ENCODE measurements around the gene RPAP2.
"Not testable (repeated sequence)": the region's sequence is repeated elsewhere in the genome, so short reads cannot be mapped to it uniquely, and the experiment has no call there.

RPAP2 gene

DNA sequence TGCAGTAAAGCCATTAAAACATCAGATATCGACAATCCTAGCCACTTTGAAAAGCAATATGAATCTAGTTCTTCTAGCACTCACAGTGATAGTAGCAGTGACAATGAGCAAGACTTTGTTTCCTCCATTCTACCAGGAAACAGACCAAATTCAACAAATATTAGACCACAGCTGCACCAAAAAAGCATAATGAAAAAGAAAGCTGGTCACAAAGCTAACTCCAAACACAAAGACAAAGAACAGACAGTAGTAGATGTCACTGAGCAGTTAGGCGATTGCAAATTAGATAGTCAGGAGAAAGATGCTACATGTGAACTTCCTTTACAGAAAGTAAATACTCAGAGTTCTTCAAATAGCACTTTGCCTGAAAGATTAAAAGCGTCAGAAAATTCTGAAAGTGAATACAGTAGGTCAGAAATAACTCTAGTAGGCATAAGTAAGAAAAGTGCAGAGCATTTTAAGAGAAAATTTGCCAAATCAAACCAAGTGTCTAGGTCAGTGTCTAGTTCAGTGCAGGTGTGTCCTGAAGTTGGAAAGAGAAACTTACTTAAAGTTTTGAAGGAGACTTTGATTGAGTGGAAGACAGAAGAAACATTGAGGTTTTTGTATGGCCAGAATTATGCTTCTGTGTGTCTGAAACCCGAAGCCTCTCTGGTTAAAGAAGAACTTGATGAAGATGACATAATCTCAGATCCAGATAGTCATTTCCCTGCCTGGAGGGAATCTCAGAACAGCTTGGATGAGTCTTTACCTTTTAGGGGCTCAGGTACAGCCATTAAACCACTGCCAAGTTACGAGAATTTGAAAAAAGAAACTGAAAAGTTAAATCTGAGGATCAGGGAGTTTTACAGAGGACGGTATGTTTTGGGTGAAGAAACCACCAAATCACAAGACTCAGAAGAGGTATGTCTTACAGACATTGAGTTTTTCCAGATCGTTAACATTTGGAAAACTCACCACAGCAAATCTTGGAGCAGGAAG lies 24.9 kb downstream of the RPAP2 start:
- DNase-seq: no peak

DNA sequence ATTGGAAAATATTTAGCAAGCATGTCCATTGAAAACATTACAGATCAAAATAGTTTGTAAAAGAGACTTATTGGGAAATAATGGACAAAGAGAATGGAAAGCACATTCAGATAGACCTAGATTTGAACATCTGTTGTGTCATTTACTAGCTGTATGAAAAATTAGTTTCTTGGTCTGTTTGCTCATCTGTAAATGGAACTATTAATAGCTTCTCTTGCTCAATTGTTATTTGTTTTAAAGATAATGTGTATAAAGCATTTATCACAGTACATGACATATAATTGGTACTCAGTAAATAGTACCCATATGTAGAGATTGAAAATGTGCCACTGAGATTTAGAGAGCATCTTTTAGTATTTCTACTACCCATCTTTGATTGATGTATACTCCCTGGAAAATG lies 25.9 kb downstream of the RPAP2 start:
- no peak for DNase-seq

DNA sequence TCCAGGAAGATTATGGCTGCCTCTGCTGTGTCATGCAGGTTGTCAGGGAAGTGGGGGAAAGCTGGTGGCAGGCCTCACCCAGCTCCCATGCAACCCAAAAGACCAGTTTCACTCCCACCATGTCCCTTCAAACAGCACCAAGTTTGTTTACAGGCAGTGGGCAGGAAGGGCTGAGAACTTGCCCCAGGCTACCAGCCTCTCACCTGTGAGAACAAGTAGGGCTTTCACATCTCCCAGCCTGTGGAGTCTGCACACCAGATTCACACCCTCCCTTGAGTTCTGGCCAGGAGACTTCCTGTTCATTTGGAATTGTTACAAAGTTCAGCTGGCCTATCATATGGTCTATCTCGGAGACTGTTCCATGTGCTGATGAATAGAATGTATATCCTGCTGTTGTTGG lies 27.8 kb downstream of the RPAP2 start:
- no peak for DNase-seq

DNA sequence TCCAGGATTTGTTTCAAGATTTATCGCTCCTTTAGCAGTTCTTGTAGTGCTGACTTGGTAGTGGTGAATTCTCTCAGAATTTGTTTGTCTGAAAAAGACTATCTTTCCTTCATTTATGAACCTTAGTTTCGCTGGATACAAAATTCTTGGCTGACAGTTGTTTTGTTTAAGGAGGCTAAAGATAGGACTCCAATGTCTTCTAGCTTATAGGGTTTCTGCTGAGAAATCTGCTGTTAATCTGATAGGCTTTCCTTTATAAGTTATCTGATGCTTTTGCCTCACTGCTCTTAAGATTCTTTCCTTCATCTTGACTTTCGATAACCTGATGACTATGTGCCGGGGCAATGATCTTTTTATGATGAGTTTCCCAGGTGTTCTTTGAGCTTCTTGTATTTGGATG lies 28.9 kb downstream of the RPAP2 start:
- DNase-seq: no peak

DNA sequence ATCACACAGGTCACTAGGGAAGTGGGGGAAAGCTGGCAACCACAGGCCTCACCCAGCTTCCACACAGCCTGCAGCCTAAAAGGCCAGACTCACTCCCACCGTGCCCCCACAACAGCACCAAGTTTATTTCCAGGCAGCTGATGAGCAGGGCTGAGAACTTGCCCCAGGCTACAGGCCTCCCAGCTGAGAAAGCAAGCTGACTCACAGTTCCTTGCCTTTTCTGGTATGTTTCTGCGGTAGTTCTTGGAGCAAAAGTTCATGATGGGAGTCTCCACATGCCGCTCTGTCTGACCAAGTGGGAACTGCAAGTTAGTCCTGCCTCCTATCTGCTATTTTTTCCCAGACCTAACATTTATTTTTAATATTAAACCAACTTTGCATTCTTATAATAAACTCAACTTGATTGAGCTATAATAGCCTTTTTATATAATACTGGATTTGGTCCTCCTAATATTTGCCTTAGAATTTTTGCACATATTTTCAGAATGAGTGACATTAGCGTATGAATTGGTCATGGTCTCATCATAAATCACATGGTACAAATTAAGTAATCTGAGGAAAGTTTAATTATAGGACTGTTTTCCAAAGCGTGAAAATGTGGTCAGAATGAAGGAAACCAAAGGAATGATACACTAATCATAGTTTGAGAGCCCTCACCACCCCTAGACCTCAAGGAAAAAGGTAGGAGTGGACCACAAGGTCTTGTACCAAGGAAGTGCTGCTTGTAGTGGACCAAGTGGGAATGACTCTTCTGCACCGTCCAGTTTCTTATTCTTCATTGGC lies 30.7 kb downstream of the RPAP2 start:
- DNase-seq: no peak

DNA sequence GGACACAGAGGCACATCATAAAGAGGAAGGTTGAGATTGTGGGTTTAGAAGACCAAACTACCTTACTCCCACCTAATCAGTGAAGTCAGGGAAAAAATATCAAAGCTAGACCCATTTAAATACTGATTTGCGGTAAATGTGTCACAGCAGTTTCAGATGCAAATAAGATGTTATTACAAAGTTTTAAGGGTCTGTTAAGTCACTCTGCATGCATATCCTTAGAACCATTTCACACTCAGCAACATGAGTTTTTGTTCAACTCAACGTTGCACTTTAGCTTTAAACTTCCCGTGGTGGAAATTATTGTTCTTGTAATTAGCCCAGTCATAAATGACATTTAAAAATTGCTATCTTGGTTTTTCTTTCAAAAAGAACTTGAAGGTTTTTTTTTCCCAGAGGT lies 34.8 kb downstream of the RPAP2 start:
- no peak for DNase-seq

DNA sequence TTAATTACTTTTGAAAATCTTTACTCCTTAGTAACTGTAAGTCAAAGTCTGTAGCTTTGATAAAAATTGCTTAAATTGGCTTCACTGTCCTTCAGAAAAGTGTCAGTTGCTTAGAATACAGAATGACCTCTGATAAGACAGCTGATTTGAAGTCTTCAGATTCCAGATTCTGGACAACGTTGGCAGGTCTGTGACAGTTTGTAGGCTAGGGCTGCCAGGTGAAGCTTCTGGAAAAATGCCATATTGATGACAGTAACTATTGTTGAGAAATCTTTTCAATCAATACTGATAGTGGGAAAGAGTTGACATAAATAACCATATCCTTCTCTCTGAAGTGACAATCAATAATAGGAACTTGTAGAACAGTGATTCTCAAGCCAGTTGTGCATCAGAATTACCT lies 41.3 kb downstream of the RPAP2 start:
- DNase-seq: no peak

DNA sequence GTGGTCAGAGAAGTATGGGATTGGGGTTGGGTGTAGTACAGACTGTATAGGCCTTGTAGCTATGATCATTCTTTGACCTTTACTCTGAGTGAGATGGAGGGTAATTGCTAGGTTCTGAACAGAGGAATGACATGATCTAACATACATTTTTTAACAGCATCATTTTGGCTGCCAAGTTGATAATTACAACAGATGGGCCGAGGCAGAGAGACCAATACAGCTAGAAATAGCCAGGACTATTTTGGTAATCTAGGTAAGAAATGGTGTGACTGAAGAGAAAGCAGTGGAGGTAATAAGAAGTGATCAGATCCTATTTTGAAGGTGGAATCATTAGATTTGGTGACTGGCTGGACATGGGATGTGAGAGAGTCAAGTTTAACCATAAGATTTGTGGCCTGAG lies 43.5 kb downstream of the RPAP2 start:
- DNase-seq: no peak

DNA sequence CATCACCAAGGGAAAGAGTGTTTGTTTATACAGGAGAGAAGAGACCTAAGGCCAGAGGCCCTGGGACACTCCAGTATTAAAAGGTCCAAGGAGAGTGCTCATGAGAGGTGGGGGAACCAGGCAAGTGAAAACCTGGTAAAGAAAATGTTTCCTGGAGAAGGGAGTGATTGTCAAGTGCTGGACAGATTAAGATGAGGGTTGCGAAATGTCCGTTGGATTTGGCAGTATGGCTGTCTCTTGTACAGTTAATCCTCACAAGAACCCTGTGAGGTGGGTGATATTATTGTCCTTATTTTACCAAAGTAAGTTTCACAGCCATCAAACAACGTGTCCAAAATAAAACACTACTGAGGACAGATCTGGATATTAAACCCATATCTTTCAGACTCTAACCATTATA lies 44.2 kb downstream of the RPAP2 start:
- DNase-seq: no peak

DNA sequence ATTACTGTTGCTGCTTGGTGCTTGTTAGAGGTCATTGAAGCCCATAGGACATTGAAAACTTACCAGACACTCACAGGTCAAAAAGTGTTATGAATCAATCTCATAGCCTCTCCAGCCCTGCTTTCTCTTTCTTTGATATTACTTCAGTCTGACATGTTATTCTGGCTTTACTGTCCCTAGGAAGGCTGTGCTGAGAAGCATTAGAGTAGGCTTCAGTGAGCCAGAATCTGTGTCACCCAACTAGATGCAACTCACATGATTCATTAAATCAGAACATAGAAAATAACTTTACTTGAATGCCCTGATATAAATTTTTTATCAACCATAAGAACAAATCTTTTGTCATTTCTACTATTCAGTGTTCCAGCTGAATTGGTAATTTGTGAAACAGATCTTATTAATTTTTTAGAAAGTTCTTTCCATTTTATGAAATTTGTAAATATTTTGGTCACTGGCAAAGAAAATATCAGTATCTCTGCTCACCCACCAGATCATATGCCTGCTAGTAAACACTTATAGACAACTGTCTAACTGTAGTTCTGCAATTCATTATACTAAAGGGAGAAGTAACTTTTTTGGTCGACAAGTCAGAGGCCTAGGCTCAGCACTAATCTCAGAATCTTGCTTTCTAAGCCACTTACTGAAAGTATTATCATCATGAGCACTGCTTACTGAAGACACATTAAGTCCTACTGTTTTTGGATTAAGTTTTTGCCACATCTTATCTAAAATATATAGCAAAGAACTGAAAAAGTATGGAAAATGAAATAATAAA lies 48.2 kb downstream of the RPAP2 start:
- DNase-seq: no peak

DNA sequence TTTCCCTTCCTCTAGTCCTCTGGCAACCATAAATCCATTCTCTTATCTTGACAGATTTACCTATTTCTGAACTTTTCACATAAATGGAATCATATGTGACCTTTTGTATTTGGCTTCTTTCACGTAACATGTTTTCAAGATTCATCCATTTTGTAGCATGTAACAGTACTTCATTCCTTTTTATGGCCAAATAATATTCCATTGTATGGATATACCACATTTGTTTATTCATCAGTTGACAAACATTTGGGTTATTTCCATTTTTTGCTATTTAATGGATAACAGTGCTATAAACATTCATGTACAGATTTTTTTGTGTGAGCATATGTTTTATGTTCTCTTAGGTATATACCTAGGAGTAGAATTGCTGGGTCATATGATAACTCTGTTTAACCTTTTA lies 54.0 kb downstream of the RPAP2 start:
- no peak for DNase-seq

DNA sequence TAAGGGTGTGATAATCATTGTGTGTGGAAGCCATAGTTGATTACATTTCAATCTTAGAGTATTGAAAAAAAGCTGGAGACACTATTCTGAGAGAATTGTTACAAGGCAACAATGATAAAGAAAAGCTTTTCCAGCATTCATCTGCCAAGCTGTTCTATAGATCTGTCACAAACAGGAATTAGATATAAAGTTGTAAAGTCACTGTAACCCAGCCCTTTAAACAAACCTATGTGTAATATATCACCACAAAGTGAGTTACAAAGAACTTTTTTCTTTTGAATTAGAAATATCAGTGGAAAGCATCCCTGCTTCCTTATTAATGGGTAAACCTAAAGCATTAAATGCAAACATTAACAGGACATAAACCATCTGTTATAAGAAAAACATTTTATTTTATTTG lies 55.4 kb downstream of the RPAP2 start:
- no peak for DNase-seq

DNA sequence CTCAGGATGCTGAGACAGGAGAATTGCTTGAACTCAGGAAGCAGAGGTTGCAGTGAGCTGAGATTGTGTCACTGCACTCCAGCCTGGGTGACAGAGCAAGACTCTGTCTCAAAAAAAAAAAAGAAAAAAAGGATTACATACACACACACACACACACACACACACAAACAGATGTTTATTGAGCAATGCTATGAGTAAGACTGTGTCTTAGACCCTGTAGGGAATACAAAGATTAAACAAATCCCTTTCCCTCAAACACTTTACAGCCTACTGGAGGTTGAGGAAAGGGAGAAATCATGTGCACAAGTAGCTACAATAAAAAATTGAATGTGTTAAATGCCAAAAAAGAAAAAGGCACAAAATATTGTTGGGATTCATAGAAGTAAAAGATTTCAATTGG lies 58.1 kb downstream of the RPAP2 start:
- no peak for DNase-seq

DNA sequence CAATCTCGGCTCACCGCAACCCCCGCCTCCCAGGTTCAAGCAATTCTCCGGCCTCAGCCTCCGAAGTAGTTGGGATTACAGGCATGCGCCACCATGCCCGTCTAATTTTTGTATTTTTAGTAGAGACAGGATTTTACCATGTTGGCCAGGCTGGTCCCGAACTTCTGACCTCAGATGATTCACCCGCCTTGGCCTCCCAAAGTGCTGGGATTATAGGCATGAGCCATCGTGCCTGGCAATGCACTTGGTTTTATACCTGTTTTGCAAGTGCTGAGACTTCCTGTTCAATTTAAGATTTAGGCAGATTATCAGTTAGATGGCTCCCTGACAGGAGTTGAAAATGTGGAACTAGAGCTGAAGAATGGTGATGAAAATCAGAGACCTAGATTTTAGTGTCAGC lies 60.5 kb downstream of the RPAP2 start:
- not testable (repeated sequence) for DNase-seq

DNA sequence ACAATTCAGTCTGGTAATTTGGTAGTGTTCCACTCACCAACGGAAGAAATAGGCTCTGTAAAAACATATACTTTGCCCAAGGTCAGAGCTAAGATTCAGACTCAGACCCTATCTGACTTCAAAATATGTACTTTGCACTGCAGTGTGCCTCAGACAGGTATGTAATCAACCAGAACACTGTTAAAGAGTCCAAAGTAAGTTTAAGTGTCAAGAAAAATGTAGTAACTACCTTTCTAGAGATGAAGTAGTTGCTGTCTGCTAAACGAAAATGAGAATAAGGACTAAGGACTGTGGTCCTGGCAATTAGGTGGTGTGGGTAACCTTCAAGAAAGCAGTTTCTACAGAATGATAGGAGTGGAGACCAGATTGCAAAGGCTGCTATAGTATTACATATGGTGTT lies 61.1 kb downstream of the RPAP2 start:
- DNase-seq: no peak

DNA sequence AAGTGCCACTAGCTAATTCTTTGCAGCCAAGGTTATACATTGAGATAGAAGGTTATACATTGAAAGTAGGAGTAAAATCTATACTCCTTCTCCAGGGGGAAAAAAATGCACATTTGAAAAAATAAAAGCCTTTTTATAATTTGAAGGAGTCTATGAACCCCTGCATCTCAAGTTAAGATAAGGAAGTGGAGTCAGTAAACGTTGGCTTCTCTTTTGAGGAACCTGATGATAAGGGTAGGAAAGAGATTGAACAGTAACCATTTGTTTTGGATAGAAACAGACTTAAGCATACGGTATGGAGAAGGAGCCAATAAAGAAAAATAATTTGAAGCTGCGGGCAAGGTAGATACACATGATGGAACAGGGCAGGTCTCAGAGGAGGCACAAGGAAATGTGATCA lies 64.1 kb downstream of the RPAP2 start:
- DNase-seq: no peak

DNA sequence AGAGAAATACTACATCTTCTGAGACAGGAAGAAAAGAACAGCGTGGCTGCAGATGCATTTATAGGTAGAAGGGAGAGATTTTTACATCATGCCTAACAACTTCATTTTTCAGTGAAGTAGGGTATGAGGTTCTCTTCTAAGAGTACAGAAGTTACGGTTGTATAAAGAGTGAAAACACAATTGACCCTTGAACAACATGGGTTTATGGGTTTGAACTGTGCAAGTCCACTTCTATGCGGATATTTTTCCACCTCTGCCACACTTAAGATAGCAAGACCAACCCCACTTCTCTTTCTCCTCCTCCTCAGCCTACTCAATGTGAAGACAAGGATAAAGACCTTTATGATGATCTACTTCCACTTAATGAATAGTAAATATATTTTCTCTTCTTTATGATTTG lies 64.5 kb downstream of the RPAP2 start:
- no peak for DNase-seq

DNA sequence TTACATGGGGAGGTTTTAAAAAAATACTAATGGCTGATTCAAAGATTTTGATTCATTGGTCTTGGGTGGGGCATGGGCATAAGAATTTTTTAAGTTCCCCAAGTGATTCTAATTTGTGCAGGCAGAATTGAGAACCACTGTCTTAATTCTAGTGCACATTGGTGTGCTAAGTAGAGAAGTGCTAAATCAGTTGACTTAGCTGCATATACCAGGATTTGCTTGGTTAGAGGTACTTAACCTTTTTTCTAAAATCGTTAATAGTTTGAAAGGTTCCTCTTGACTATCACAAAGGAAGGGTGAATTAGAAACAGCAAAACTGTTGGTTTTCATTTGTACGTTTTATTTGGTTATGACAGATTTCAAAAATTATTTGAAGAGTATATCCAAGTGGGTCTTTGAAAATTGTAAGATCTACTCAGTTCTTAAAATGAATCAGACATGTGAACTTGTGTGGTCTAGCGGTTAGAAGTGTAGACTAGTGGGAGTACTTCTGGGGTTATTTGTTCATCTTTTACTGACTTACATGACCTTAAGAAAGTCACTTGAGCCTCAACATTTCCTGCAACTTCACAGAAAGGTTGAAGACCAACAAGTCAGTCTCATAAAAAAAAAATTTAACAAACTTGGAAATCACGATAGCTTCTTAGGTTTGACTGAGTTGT lies 66.7 kb downstream of the RPAP2 start:
- no peak for DNase-seq

DNA sequence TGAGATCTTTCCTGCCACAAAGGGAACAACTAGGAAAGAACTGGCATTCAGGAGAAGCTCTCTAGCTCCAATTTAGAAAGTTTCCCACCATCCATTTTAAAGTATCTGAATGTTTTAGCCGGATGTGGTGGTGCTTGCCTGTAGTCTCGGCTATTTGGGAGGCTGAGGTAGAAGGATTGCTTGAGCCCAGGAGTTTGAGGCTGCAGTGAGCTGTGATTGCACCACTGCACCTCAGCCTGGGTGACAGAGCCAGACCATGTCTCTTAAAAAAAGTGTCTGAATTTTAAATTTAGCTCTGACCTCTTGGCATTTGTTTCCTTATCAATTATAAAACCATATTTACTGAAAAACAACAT lies 67.2 kb downstream of the RPAP2 start:
- no peak for DNase-seq

DNA sequence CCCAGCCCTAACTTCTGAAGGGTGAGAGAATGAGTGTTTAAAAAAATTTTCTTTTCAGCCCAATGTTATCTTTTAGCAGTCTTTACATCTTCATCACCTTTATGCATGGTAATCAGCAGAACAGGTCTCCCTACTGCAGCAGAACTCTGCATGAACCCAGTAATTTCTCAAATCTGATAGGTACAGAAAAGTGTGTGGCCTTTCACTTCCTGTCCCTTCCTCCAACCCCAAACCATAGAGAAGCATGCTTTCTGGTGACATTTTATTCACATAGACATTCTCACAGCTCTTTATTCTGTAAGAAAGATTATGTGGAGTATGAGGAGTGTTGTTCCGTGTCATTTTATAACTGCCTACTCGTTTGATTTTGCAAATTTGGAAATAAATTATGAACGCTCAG lies 68.6 kb downstream of the RPAP2 start:
- no peak for DNase-seq

DNA sequence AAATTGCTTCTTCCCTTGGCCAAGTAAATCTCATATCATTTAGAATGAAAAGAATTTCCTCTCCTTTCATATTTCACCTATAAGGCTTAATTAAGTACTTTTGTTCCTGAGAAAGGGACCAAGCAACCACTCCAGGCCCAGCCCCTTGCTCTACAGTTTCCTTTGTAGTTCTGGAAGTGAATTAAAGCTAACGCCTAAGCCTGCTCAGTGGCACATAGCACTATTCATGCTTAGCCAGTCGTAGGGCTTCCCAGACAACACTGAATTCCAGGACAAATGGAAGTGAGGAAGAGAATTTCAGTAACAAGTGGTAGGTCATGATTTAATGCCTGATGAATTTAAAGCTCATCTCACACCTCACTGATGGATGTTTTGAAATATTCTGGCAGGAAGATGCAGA lies 73.3 kb downstream of the RPAP2 start:
- DNase-seq: no peak

DNA sequence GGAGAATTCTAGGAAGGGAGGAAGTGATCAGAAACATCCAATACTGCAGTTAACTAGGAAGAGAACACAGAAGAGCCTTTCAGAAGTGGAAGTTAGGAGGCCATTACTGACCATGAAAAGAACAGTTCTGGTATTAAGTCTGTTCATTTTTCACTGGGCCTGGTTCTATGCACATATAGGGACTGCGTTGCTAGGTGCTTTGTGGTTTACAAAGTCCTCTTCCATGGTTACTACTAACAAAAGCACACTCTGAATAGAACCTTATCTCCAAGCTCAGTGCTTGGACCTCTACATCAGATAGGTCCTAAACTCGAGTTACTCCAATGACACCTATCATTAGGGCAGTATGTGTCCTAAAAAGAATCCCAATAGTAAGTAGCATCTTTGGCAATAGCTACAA lies 75.4 kb downstream of the RPAP2 start:
- no peak for DNase-seq

DNA sequence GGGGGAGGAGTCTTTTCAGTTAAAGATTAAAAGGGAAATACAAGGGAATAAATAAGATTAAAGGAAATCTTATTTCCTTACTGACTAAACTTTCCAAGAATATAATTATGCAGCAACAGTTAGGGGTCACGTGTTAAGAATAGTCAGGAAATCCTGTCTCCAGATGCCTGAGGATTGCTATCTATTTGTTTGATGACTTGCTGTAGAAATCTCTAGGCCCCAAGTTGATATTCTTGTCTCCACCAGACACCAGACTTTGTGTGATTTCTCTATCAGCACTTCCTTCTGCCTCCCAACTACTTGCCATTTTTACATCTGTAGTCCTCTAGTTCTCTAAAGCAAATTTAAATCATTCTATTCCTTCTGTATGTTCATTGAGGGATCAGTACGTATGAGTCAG lies 77.5 kb downstream of the RPAP2 start:
- no peak for DNase-seq

All from cortex of kidney (tissue), 1 donor.